Muscle layer of duodenum (tissue), 2 donors: ENCODE data around the gene C3orf18.
"Not testable (repeated sequence)": the region's sequence is repeated elsewhere in the genome, so short reads cannot be mapped to it uniquely, and the experiment has no call there.

Experiments
- H3K27ac ChIP-seq: one replicate; pipeline ENCODE4 v1.7.0; 2013; ENCODE audit warnings: mild to moderate bottlenecking, low read length
- H3K27me3 ChIP-seq: one replicate; pipeline ENCODE4 v1.7.0; 2013; ENCODE audit warnings: low read depth, mild to moderate bottlenecking, control low read depth, low read length
- H3K36me3 ChIP-seq, 2 donors: one replicate each; pipeline ENCODE4 v1.7.0; 2013; ENCODE audit warnings: low read length in 2 of 2, control low read depth in 1 of 2, mild to moderate bottlenecking in 1 of 2; ENCODE audit not compliant: insufficient read depth in 2 of 2, control insufficient read depth in 1 of 2
- H3K4me1 ChIP-seq, 2 donors: one replicate each; pipeline ENCODE4 v1.7.0; 2013; ENCODE audit warnings: low read length in 2 of 2, mild to moderate bottlenecking in 2 of 2, control low read depth in 1 of 2, moderate library complexity in 1 of 2; ENCODE audit not compliant: insufficient read depth in 2 of 2, control insufficient read depth in 1 of 2
- H3K4me3 ChIP-seq, 2 donors: one replicate each; pipeline ENCODE4 v1.7.0; 2013; ENCODE audit warnings: low read length in 2 of 2, low read depth in 1 of 2, mild to moderate bottlenecking in 1 of 2
- H3K9me3 ChIP-seq, 2 donors: one replicate each; pipeline ENCODE4 v1.7.0; 2013; ENCODE audit warnings: low read length in 2 of 2, control low read depth in 1 of 2, mild to moderate bottlenecking in 1 of 2; ENCODE audit not compliant: control insufficient read depth in 1 of 2
- donor health status: healthy.

Gene C3orf18

GRCh38 chr3:50524746-50525145 is 42.8 kb downstream of the C3orf18 start:
- no peaks in the 10 kb centered on the region for H3K36me3 ChIP-seq
- no peaks in the 10 kb centered on the region for H3K9me3 ChIP-seq
- no peaks in the 10 kb centered on the region for H3K4me1 ChIP-seq
- no peak overlapping the region for H3K27ac ChIP-seq
- H3K27me3 ChIP-seq, result no peaks in the 10 kb centered on the region
- H3K4me3 ChIP-seq, result no peak overlapping the region

GRCh38 chr3:50523279-50523811 is 44.2 kb downstream of the C3orf18 start:
- H3K9me3 ChIP-seq, result no peaks in the 10 kb centered on the region

GRCh38 chr3:50521572-50521971 is 46.0 kb downstream of the C3orf18 start:
- Histone ChIP-seq H3K27ac (no peak overlapping the region), H3K9me3 (no peaks in the 10 kb centered on the region), H3K36me3 (no peaks in the 10 kb centered on the region), H3K27me3 (no peaks in the 10 kb centered on the region), H3K4me1 (peaks cover 0 to 1% of the 10 kb centered on the region in 2 donors), H3K4me3 (no peak overlapping the region)

More at GRCh38 chr3:50523279-50523811, 44.2 kb downstream of the C3orf18 start:
- Histone ChIP-seq H3K4me1 (no peaks in the 10 kb centered on the region), H3K36me3 (no peaks in the 10 kb centered on the region), H3K27ac (no peak overlapping the region), H3K4me3 (no peak overlapping the region), H3K27me3 (no peaks in the 10 kb centered on the region)

GRCh38 chr3:50520849-50521248 is 46.7 kb downstream of the C3orf18 start:
- H3K27me3 ChIP-seq, result no peaks in the 10 kb centered on the region
- H3K27ac ChIP-seq, result no peak overlapping the region
- no peaks in the 10 kb centered on the region for H3K9me3 ChIP-seq
- no peaks in the 10 kb centered on the region for H3K36me3 ChIP-seq
- H3K4me3 ChIP-seq, result no peak overlapping the region
- peaks cover 0 to 9% of the 10 kb centered on the region in 2 donors for H3K4me1 ChIP-seq

GRCh38 chr3:50519471-50520089 is 48.0 kb downstream of the C3orf18 start:
- Histone ChIP-seq H3K27me3 (no peaks in the 10 kb centered on the region), H3K27ac (no peak overlapping the region), H3K9me3 (no peaks in the 10 kb centered on the region), H3K4me1 (peaks cover 0 to 17% of the 10 kb centered on the region in 2 donors), H3K36me3 (no peaks in the 10 kb centered on the region), H3K4me3 (no peak overlapping the region)

GRCh38 chr3:50518436-50518835 is 49.1 kb downstream of the C3orf18 start:
- Histone ChIP-seq H3K9me3 (no peaks in the 10 kb centered on the region), H3K4me3 (no peak overlapping the region), H3K27me3 (no peaks in the 10 kb centered on the region), H3K36me3 (no peaks in the 10 kb centered on the region), H3K27ac (no peak overlapping the region), H3K4me1 (peaks cover 0 to 17% of the 10 kb centered on the region in 2 donors)

- no peak overlapping the region for H3K27ac ChIP-seq
- H3K9me3 ChIP-seq, result no peaks in the 10 kb centered on the region
- H3K27me3 ChIP-seq, result no peaks in the 10 kb centered on the region
- no peak overlapping the region for H3K4me3 ChIP-seq
- peaks cover 0 to 17% of the 10 kb centered on the region in 2 donors for H3K4me1 ChIP-seq
- no peaks in the 10 kb centered on the region for H3K36me3 ChIP-seq
These were observed 49.8 kb downstream of the C3orf18 start for GRCh38 chr3:50517721-50518206.

- Histone ChIP-seq H3K4me3 (no peak overlapping the region), H3K4me1 (peaks cover 0 to 17% of the 10 kb centered on the region in 2 donors), H3K9me3 (no peaks in the 10 kb centered on the region), H3K27ac (no peak overlapping the region), H3K27me3 (no peaks in the 10 kb centered on the region), H3K36me3 (no peaks in the 10 kb centered on the region)
These were observed 51.1 kb downstream of the C3orf18 start for GRCh38 chr3:50516440-50516871.

- H3K36me3 ChIP-seq, result no peaks in the 10 kb centered on the region
- no peak overlapping the region for H3K27ac ChIP-seq
- H3K4me3 ChIP-seq, result peak overlapping the region; percentile 37 to 42
These were observed 51.7 kb downstream of the C3orf18 start for GRCh38 chr3:50515565-50516439.

GRCh38 chr3:50512908-50513307 is 54.6 kb downstream of the C3orf18 start:
- H3K27ac ChIP-seq, H3K9me3 ChIP-seq, H3K36me3 ChIP-seq, H3K4me3 ChIP-seq, H3K27me3 ChIP-seq: not testable (repeated sequence)
- peaks cover 0 to 17% of the 10 kb centered on the region in 2 donors for H3K4me1 ChIP-seq

More at GRCh38 chr3:50515565-50516439, 51.7 kb downstream of the C3orf18 start:
- H3K4me1 ChIP-seq, result peaks cover 0 to 17% of the 10 kb centered on the region in 2 donors
- no peaks in the 10 kb centered on the region for H3K9me3 ChIP-seq
- H3K27me3 ChIP-seq, result no peaks in the 10 kb centered on the region

- no peaks in the 10 kb centered on the region for H3K36me3 ChIP-seq
- H3K4me3 ChIP-seq, result no peak overlapping the region
These were observed 55.4 kb downstream of the C3orf18 start for GRCh38 chr3:50512131-50512530.

More at GRCh38 chr3:50512131-50512530, 55.4 kb downstream of the C3orf18 start:
- peaks cover 0 to 17% of the 10 kb centered on the region in 2 donors for H3K4me1 ChIP-seq
- no peaks in the 10 kb centered on the region for H3K9me3 ChIP-seq
- H3K27me3 ChIP-seq, result no peaks in the 10 kb centered on the region
- no peak overlapping the region for H3K27ac ChIP-seq
